HFFc6 (cell line): ENCODE data around the gene PTH1R. TPM values are rescaled to one million over a fixed set of nuclear protein-coding genes. Genes with fewer than 3 reads are reported as not detected.

Source experiments
- DNase-seq: peaks from one replicate; pipeline ENCODE4 v3.0.0-alpha.2; 2018
- H3K27ac Mint-ChIP-seq: 2 replicates; pipeline ENCODE4 v1.8.0; 2020; ENCODE audit warnings: mild to moderate bottlenecking, mixed read lengths
- H3K27me3 Mint-ChIP-seq: 2 replicates; pipeline ENCODE4 v1.8.0; 2021; ENCODE audit warnings: mild to moderate bottlenecking, moderate library complexity, mixed read lengths; ENCODE audit not compliant: insufficient read depth
- H3K36me3 Mint-ChIP-seq: 2 replicates; pipeline ENCODE4 v1.8.0; 2021; ENCODE audit warnings: low read depth, mixed read lengths
- H3K4me1 Mint-ChIP-seq: 2 replicates; pipeline ENCODE4 v1.8.0; 2020; ENCODE audit warnings: low read depth, mixed read lengths
- H3K4me3 Mint-ChIP-seq: 2 replicates; pipeline ENCODE4 v1.8.0; 2020; ENCODE audit warnings: mild to moderate bottlenecking, moderate library complexity, mixed read lengths
- H3K9me3 Mint-ChIP-seq: 2 replicates; pipeline ENCODE4 v1.8.0; 2020; ENCODE audit warnings: mild to moderate bottlenecking, mixed read lengths
- total RNA-seq, 6 experiments: library from RNA; stranded (reverse); fragmentation: NEBNext Ultra II Directional; extraction: Animal tissue kit (Norgen Biotek cat#: 25700); gene quantifications; 2 replicates in 1 of 6; 3 replicates in 5 of 6; pipeline ENCODE4 v1.2.3, GENCODE V29; 2021
- TF ChIP-seq, protein P1 (sequence below): fragments of 200-600 bp; sonication (generic); IDR thresholded peaks from 2 replicates; pipeline ENCODE4 v1.5.0; 2021; ENCODE audit warnings: antibody characterized with exemption, mild to moderate bottlenecking

PTH1R gene
- total RNA-seq, 6 experiments from 2014 or later, result 0.09 to 1.4 (median 0.85) TPM; not detected in 1

DNA sequence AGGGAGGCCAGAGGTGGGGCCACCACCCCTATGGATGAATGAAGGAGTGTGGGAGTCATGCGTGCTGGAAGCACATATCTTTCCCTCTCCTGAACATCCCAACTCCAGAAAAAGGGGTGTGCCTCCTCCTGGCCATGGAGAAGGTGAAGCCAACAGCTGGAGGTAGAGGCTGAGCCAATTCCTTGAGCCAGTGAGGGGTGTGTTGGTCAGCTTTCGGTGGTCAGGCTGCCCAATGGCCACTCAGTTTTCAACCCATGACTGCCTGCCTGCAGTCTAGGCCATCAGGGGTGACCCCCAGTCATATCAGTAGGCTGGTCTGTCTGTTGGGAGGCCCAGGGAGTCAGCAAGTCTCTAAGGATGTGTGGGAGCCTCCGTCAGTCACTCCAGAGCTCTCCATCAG, 13.6 kb downstream of the PTH1R start:
- DNase-seq, result no peak
- peaks cover 27% of the 10 kb centered on the region for H3K27me3 Mint-ChIP-seq
- H3K4me1 Mint-ChIP-seq, result no peaks in the 10 kb centered on the region
- no peak overlapping the region for H3K4me3 Mint-ChIP-seq
- no peak overlapping the region for H3K27ac Mint-ChIP-seq
- no peaks in the 10 kb centered on the region for H3K36me3 Mint-ChIP-seq
- no peaks in the 10 kb centered on the region for H3K9me3 Mint-ChIP-seq
- TF ChIP-seq, protein P1, sequence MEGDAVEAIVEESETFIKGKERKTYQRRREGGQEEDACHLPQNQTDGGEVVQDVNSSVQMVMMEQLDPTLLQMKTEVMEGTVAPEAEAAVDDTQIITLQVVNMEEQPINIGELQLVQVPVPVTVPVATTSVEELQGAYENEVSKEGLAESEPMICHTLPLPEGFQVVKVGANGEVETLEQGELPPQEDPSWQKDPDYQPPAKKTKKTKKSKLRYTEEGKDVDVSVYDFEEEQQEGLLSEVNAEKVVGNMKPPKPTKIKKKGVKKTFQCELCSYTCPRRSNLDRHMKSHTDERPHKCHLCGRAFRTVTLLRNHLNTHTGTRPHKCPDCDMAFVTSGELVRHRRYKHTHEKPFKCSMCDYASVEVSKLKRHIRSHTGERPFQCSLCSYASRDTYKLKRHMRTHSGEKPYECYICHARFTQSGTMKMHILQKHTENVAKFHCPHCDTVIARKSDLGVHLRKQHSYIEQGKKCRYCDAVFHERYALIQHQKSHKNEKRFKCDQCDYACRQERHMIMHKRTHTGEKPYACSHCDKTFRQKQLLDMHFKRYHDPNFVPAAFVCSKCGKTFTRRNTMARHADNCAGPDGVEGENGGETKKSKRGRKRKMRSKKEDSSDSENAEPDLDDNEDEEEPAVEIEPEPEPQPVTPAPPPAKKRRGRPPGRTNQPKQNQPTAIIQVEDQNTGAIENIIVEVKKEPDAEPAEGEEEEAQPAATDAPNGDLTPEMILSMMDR, result no peak

DNA sequence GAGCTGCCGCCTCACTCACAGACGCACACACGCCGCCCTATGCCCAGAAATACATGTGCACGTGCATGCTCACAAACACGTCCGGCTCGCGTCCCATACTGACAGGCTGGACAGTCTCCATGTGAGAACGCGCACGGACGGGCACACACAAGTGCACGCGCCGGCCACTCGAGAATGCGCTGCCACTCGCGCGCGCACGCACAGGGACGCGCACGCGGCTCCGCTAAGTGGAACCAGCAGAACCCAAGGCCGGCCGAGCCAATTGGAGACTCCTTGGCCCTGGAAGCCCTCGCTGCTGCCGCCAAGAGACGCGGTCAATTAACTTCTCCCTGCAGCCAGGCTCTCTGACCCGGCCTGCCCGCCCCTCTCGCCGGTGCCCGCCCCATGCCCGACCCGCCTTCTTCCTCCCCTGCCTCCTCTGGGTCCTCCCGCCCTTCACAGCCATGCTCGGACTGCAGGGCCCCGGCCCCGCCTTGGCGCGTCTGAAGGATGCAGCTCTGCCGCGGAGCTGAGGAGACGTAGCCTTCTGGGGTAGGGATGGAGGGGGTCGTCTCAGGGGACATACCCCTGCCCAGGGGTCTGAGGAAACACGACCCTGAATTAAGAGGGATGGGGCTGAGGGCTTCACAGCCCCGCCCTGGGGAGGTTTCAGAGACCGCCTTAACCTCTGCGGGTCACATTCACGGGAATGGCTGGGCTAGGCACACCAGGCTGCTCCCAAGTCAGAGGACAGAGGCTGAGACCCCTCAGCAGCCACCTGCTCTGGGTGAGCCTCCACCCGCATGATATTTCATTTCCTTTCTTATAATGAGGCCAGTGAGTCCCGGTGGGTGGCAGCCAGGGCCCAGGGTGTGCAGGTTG, 15.0 kb downstream of the PTH1R start:
- Mint-ChIP-seq H3K36me3 (no peaks in the 10 kb centered on the region), H3K27ac (no peak overlapping the region), H3K9me3 (no peaks in the 10 kb centered on the region), H3K4me3 (peak overlapping the region; percentile 79), H3K27me3 (peaks cover 19% of the 10 kb centered on the region), H3K4me1 (no peaks in the 10 kb centered on the region)
- peak; percentile 70 for DNase-seq
- TF ChIP-seq, protein P1, result no peak

DNA sequence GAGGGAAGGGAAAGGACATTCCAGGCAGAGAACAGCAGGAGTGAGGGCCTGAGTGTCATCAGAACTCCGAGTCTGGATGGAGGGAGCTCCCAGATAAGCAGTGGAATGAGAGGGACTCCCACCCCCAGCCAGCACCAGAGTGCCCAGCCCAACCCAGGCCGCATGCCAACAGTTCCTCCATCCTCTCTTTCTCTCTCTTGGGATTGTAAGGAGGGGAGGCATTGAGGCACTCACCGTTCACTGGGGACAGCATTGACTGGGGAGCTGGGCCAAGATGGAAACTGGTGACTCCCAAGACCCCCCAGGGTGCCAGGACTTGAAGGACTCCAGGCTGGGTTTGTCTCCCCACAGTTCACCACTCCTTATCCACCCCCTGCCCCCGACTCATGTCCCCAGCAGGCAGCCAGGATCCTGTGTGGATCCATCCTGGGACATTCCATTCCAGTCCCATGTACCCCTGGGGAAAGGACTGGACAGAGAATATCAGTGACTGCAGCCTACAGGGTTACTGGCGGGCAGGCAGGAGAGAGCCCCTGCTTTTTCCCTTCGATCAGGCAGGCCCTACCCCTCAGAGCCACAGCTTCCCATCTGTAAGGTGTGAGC, 15.7 kb downstream of the PTH1R start:
- no peak for DNase-seq
- Mint-ChIP-seq H3K27me3 (peaks cover 18% of the 10 kb centered on the region), H3K27ac (no peak overlapping the region), H3K36me3 (no peaks in the 10 kb centered on the region), H3K4me1 (no peaks in the 10 kb centered on the region), H3K9me3 (no peaks in the 10 kb centered on the region), H3K4me3 (no peak overlapping the region)
- TF ChIP-seq, protein P1, result no peak

DNA sequence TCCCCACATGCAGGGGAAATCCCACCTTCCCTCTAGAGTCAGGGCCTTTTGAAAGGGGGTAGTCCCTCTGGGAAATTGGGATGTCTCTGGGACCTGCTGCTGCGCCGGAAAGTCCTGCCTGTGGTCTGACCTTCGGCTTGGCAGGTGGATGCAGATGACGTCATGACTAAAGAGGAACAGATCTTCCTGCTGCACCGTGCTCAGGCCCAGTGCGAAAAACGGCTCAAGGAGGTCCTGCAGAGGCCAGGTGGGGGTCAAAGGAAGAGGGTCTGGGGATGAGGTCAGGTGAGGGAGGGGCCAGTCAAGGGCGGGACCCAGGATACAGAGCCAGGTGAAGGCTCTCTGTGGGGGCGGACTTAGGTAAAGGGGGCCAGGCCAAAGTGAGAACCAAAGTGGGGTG, 16.2 kb downstream of the PTH1R start:
- no peak overlapping the region for H3K4me3 Mint-ChIP-seq
- TF ChIP-seq, protein P1, result no peak
- H3K27ac Mint-ChIP-seq, result no peak overlapping the region
- no peak for DNase-seq
- no peaks in the 10 kb centered on the region for H3K9me3 Mint-ChIP-seq
- H3K36me3 Mint-ChIP-seq, result no peaks in the 10 kb centered on the region
- peaks cover 16% of the 10 kb centered on the region for H3K27me3 Mint-ChIP-seq
- no peaks in the 10 kb centered on the region for H3K4me1 Mint-ChIP-seq

DNA sequence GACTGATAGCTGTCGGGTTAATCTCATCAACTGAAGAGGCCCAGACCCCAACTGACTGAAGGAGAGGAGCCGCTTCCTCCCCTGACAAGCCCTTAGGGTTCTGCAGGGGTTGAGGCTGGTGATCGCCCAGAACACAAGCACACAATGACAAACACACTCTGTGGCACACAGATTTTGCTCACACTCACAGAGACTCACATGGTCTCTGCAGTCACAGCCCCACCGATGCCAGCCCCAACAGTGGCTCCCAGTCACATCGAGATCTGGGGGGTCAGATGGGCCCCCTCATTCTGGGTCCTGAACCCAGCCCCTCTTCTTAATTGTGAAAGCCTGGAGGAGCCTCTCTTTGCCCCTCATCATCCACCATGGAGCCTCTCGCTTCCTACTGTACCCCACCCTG, 16.7 kb downstream of the PTH1R start:
- H3K4me3 Mint-ChIP-seq, result no peak overlapping the region
- DNase-seq, result no peak
- no peaks in the 10 kb centered on the region for H3K36me3 Mint-ChIP-seq
- TF ChIP-seq, protein P1, result no peak
- no peaks in the 10 kb centered on the region for H3K9me3 Mint-ChIP-seq
- H3K27me3 Mint-ChIP-seq, result peaks cover 16% of the 10 kb centered on the region
- H3K4me1 Mint-ChIP-seq, result no peaks in the 10 kb centered on the region
- H3K27ac Mint-ChIP-seq, result no peak overlapping the region
